GM12874 (cell line): ENCODE results near the gene RFLNA.

Experiments used
- TF ChIP-seq, protein P1 (sequence below): IDR thresholded peaks from 2 replicates; pipeline ENCODE4 v1.5.1; 2011; ENCODE audit warnings: low read depth, mild to moderate bottlenecking, control low read depth, low read length, moderate library complexity; ENCODE audit not compliant: insufficient read depth

Gene RFLNA

DNA sequence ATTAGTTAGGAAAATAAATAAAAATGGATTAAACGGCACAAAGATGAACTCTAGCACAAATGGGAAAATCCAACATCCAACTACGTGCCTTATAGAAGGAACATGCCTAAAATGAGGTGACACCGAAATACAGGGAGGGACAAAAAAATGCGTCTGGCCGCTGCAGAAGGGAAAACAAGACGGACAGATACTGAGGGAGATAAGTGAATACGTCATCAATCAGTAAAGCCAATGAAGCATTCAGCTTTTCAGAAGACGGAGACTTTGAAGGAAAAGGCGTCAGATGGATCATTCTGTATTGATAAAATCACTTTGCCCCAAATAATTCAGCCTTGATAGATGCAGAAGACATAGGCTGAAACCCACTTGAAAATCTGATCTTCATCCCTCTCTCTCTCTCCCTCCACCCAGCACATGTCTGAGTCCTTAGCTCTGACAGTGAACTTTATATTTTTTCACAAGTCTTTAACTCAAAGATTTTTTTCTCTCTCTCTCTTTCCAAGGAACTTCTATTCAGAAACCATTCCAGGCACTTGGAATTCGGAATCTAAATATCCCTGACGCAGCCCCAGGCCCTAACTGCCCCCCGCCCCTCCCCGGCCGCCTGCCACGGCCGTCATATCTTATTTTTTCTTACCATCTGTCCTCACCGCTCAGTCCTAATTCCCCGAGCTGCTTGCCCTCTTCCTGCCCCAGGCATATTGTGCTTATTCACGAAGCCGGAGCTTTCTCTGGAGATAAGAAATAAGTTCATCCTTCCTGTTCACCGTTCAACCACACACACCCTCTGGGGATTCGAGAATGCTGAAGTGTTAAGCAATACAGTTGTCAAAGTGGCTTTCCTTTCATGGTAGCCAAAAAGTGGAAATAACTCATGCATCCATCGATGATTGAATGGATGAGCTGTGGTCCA is 35.5 kb upstream of the RFLNA start:
- TF ChIP-seq, protein P1, sequence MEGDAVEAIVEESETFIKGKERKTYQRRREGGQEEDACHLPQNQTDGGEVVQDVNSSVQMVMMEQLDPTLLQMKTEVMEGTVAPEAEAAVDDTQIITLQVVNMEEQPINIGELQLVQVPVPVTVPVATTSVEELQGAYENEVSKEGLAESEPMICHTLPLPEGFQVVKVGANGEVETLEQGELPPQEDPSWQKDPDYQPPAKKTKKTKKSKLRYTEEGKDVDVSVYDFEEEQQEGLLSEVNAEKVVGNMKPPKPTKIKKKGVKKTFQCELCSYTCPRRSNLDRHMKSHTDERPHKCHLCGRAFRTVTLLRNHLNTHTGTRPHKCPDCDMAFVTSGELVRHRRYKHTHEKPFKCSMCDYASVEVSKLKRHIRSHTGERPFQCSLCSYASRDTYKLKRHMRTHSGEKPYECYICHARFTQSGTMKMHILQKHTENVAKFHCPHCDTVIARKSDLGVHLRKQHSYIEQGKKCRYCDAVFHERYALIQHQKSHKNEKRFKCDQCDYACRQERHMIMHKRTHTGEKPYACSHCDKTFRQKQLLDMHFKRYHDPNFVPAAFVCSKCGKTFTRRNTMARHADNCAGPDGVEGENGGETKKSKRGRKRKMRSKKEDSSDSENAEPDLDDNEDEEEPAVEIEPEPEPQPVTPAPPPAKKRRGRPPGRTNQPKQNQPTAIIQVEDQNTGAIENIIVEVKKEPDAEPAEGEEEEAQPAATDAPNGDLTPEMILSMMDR: no peak

DNA sequence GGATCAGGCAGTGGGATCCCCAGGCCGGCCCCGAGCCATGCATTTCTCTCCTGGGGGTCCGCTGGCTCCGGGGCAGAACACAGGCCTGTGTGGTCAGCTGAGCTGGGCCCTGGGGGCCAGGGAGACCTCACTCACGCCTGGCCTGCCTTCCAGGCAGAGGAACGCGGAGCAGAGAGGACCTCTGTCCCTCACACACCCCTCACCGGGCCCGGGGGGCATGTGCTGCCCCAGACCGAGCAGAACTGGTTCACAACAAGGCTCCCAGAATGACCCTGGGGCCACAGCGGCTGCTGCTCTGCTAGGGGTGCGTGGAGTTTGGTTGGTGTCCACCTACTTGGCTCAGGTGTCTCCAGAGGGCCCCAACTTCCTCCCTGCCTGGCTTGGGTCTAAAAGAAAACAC is 33.0 kb upstream of the RFLNA start:
- TF ChIP-seq, protein P1: no peak

DNA sequence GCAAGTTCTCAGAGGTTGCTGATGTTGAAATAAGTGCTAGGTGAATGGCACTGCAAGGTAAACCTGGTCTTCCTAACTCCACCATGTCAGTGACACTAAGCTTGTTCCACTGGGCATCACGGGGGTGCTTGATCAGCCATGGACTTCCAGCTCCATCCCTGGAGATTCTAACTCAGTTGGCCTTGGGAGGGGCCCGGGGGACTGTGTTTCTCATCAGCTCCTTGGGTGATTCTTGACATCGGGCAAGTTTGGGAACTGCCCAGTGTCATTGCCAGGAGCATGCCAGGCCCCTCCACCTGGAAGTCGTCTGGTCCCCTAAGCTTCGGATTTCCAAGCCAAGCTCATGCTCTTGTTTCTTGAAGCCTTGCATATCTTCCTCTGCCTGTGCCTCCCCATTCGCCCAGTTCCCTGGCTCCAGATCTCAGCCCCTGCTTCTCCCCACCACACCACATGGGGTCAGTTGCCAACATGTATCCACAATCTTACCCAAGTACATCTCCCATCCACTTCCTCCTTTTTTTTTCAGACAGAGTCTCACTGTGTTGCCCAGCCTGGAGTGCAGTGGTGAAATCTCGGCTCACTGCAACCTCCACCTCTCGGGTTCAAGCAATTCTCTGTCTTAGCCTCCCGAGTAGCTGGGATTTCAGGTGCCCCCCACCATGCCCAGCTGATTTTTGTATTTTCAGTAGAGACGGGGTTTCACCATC is 30.7 kb upstream of the RFLNA start:
- TF ChIP-seq, protein P1: no peak

DNA sequence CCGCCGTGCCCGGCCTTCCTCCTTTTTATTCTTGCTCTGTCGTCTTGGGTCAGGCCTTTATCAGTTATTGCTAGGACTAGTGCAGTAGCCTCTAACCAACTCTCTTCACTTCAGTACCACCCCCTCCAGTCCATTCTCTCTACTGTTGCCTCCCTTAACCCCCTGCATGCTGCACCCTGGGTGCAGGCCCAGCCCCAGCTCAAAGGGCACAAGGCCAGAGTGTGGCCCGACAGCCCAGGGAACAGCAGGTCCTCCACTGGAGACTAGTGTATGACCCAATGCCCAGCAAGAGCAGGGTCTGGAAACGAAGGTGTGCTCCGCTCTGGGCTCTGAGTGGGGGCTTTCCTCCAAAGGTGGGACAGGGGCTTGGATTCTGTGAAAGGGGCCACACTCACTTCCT is 30.0 kb upstream of the RFLNA start:
- TF ChIP-seq, protein P1: no peak

DNA sequence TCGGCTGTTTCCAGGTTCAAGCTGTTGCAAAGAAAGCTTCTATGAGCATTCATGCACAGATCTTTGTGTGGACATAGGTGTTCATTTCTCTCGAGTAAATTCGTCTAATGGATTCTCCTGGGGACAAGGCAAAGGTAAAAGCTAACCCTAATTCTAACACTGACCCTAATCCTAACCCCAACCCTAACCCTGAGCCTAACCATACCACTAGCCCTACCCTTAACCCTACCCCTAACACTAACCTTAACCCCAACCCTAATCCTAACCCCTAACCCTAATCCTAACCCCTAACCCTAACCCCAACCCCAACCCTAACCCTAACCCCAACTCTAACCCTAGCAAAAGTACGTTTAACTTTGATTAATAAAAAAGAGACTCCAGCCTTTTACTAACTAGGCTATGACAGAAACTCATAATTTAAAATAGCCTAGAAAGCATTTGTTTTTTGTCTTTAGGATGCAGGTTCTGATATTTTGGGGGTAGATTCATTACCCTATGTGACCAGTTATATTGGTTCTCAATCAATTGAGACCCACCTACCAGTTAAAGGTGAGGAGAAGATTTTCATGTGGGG is 27.6 kb upstream of the RFLNA start:
- TF ChIP-seq, protein P1: no peak

DNA sequence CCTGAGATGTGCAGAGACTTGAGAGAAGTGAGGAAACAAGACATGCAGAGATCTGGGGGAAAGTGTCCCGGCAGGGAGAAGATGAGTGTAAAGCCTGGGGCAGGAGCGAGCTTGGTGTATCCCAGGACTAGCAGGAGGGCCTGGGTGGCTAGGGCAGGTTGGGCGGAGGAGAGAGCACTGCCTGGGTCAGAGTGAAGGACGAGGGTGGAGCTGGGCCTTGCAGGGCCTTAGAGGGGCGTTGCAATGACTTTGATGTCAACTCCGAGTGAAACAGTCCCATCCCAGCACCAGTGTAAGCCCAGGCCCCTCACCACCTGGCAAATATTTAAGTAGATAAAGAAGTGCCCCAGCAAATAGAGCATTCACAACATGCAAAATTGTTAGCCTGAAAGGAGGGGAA is 24.2 kb upstream of the RFLNA start:
- TF ChIP-seq, protein P1: no peak

DNA sequence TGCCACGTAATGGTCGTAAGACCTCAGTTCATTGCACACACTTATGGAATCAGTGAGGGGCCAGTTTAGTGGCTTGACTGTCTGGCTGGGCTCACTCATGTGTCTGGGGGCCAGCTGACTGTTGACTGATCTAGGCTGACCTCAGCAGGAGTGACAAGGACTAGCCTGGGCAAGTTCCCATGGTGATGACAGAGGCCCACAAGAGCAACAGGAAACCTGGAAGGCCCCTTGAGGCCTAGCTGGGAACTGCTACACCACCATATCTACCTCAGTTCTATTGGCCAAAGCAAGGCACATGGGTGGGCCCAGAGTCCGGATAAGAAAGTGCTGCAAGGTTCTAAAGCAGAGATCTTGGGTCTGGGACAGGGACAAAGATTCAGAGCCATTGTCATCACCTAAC is 21.3 kb upstream of the RFLNA start:
- TF ChIP-seq, protein P1: peak; percentile 52
